ENCODE results near the gene CHERP.
"Not testable (repeated sequence)": the region's sequence is repeated elsewhere in the genome, so short reads cannot be mapped to it uniquely, and the experiment has no call there.

The CHERP gene

GRCh38 chr19:16482745-16483144 lies 59.5 kb downstream of the CHERP start:
- DNase-seq, result no peak

GRCh38 chr19:16477311-16477710 lies 64.9 kb downstream of the CHERP start:
- DNase-seq, result no peak

- DNase-seq, result no peak
Measured at GRCh38 chr19:16476401-16476800, 65.8 kb downstream of the CHERP start.

DNA sequence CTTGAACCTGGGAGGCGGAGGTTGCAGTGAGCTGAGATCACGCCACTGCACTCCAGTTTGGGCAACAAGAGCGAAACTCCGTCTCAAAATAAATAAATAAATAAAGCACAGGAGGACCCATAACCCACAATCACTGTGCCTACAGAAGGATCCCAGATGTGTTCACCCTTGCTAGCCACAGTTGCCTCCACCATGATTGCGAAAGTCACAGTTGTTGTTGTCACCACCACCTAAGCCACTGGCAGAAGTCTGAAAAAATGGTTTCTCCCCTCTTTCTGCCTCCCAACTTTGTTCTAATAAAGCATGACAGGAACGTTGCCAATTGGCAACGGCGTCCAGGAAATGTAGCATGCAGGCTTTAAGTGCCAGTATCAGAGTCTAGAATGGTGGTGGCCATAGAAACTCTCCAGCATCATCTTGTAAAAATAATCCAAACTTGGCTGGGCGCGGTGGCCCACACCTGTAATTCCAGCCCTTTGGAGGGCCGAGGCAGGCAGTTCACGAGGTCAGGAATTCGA lies 68.3 kb downstream of the CHERP start:
- DNase-seq, result no peak

DNA sequence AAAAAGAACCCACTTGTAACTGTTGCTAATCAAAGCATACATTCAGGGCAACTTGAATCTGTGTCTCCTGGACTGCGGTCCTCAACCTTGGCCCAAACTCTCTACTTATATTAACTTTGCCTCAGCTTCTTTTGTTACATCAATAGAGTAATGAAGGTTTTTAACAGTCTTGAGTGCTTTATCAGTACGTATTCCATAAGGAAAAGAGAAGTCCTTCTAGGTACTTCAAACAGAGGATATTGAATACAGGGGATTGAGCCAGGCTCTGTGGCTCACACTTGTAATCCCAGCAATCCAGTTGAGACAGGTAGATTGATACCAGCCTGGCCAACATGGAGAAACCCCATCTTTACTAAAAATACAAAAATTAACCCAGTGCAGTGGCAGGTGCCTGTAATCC lies 69.2 kb downstream of the CHERP start:
- no peak for DNase-seq

GRCh38 chr19:16472559-16472899 lies 69.7 kb downstream of the CHERP start:
- DNase-seq, result not testable (repeated sequence)

DNA sequence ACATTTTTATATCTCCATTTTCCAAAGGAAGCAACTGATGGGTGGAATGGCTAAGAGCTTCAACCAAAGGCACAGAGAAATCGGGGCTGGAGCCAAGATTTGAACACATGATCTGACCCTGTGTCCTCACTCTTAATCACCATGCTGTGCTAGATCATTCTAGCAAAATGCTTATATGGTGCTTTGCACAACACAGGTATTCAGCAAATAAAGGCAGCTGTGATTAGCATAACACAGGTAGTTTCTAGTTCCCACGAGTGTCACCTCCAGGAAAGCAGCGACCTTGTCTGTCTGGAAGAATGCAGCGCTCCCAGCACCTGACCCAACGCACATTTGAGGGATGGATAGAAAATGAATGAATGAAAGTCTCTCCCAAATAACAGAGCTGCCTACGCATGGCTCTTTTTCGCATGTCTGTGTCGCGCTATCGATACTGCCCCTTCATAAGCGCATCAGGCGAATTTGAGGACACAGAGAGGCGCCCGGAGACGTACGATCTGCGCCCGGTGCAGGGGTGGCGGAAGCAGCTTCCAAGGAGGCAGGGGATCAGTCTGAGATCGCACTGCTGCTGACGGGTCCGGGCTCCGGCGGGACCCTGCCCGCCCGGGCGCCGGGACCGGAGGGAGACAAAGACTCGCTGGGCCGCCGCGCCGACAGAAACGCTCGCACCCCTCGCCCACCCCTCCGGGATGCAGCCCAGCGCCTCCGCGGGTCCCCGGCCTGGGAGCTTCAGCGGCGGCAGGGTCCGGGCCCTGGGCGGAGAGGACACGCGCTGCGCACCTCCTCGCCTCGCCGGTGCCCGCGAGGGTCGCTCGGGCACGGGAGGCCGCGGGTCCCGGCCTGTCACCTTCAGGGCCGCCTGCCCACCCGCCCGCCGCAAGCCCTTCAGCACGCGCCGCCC lies 71.1 kb downstream of the CHERP start:
- peak in 17 of 51 donors; percentile 14 to 44 (median 29) for DNase-seq

GRCh38 chr19:16470541-16470910 lies 71.7 kb downstream of the CHERP start:
- no peak for DNase-seq

Measured in hypothalamus (tissue), 51 donors.